ENCODE results near the gene OSBPL3.
"Not testable (repeated sequence)": the region's sequence is repeated elsewhere in the genome, so short reads cannot be mapped to it uniquely, and the experiment has no call there.

The OSBPL3 gene

GRCh38 chr7:24825931-24826661, 153.9 kb downstream of the OSBPL3 start:
- no peak for DNase-seq

DNA sequence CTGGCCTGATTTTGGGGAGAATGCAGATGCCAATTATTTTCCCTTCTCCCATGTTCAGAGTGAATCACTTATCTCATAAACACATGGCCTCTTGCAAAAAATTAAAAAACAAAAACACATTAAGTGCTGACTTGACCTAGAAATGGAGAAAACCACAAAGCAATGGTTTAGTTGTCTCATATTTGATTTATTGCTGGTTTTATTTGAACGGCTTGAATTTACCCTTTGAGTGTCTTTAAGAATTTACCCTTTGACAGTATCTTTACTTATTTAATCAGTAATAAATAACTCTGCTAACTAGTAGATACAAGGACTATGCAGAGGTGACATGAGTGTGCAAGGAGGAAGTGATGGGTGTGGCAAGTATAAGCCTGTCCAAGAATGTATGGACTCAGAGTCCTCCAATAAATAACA, 154.6 kb downstream of the OSBPL3 start:
- no peak for DNase-seq

- no peak for DNase-seq
These were observed 155.1 kb downstream of the OSBPL3 start for GRCh38 chr7:24824896-24825295.

GRCh38 chr7:24824400-24824799, 155.6 kb downstream of the OSBPL3 start:
- no peak for DNase-seq

GRCh38 chr7:24821754-24822054, 158.3 kb downstream of the OSBPL3 start:
- DNase-seq, result no peak

GRCh38 chr7:24821045-24821753, 158.8 kb downstream of the OSBPL3 start:
- peak; percentile 86 for DNase-seq

- no peak for DNase-seq
These were observed 159.3 kb downstream of the OSBPL3 start for GRCh38 chr7:24820730-24821044.

DNA sequence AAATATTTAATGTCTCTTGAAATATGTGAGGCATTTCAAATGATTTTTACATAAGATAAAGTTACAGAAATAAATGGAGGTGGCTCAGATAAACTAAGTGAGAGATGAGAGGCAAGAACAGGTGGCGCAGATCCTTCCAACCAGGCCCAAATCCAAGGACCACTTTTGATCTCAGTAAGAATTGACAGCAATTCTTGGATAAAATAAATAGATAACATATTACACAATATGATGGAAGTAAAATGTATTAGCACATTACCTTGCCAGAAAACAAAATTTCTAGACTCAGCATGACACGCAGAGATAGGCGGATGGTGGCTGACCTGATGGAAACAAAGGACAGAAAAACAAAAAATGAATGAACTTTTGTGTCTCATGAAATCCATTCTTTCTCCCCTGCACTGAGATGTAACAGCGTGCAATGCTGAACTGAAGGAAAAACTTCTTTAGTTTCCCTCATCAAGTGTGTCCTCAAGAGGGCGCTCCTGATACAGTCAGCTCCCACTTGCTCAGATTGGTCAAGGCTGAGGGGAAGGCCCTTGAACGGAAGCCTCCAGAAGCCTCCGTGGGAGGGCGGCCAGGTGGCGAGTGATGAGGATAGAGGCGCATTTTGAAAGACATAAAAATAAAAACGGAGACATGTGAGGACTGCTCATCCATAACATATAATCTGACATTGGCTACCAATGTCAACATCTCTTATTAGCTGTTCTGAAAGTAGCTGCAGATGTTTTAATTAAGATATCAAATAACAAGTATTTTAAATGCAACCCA, 159.9 kb downstream of the OSBPL3 start:
- peak; percentile 77 for DNase-seq

DNA sequence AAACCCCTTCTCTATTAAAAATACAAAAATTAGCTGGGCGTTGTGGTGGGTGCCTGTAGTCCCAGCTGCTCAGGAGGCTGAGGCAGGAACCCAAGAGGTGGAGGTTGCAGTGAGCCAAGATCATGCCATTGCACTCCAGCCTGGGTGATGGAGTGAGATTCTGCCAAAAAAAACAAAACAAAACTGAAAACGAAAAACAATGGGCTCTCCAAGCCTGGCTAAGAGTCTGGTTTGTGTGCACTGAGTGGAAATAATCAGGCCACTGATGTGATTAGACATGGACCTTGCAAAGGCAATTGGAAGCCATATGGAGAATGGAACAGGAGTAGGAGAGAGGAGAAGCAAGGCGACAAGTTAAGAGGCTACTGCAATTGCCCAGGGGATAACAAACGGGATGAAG, 162.6 kb downstream of the OSBPL3 start:
- DNase-seq, result no peak

- DNase-seq, result no peak
These were observed 163.1 kb downstream of the OSBPL3 start for GRCh38 chr7:24816868-24817267.

DNA sequence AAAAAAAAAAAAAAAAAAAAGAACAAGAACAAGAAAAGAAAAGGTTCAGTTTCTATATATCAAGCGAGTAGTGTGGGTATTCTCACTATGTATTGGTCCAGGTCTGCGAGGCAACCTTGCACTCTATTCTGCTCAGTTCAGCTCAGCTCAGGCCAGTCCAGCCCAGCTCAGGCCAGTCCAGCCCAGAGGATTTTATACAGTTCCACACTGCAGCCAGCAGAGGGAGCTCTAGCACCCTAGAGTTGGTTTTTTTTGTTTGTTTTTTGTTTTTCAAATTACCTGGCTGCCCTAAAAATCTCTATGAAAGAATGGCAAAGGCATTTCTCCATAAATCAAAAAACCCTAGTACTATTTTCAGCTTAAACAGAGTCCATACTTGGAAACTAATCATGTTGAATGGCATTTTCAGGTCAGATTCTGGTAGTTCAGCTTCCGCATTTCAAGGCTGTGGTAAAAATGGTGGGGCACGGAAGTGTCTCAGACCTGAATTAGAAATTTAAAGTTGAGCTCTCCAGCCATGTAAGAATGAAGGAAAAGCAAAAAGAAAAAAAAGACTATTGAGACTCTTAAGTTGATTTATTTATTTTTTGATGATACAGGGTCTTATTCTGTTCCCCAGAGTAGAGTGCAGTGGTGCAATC, 167.6 kb downstream of the OSBPL3 start:
- no peak for DNase-seq

DNA sequence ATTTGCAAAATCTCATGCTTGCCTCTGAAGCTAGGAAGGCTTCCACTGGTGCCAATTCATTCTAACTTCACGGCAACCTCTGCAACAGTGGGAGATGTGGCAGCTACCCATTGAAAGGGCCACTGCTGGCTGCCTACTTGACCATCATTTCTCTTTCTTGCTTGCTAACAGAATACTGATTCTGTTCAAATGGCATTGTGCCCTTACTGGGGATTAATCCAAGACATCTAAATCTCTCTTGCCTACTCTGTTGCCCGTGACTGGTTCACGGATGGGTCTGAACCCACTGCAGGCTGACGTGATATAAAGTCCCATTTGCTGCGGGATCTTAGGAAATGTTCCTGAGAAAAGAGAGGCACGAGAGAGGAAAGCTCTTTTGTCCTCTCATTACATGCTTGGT, 171.5 kb downstream of the OSBPL3 start:
- DNase-seq, result no peak

DNA sequence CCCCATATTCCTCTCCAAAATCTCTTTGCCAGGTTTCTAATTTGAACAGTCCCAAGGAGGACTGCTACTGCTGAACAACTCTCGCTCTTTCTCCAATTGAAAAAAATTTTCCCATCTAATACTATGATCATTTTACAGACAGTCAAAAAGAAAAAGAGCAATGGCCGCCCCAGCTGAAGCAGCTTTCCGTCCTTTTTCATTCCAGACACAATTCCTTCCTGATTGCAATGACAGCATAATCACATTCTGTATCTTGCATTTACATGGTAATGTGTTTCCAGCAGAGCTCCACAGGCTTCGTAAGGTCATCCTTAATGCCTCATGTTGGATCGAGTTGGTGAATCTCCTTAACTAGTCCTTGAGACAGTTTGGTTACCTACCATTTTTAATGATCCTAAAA, 177.7 kb downstream of the OSBPL3 start:
- DNase-seq, result no peak

DNA sequence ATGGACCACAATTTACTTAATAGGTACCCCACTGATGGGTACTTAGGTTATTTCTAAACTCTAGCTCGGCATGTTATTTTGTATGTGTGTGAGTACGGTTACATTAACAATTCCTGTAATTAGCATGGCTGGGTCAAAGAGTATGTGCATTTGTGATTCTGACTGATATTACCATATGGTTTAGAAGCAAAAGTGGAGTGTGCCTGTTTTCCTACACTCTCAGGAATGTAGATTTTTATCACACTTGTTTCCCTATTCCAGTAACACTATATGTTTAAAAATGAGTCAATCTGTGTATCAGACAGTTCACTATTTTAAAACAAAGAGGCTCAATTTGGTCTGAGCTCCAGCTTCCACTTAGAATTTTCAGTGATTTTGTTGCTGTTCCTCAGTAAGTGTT, 178.1 kb downstream of the OSBPL3 start:
- DNase-seq, result no peak

DNA sequence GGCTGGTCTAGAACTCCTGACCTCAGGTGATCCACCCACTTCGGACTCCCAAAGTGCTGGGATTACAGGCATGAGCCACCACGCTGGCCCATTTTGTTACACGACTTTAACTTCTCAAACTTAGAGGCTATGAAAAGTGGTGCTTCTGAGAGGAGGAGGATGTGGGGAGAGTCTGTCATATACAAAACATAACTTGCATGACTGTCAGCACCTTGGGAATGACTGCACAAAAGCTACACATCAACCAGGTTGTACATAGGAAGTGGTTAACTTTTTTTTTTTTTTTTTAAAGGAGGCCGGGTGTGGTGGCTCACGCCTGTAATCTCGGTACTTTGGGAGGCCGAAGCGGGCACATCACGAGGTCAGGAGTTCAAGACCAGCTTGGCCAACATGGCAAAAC, 179.3 kb downstream of the OSBPL3 start:
- DNase-seq, result no peak

DNA sequence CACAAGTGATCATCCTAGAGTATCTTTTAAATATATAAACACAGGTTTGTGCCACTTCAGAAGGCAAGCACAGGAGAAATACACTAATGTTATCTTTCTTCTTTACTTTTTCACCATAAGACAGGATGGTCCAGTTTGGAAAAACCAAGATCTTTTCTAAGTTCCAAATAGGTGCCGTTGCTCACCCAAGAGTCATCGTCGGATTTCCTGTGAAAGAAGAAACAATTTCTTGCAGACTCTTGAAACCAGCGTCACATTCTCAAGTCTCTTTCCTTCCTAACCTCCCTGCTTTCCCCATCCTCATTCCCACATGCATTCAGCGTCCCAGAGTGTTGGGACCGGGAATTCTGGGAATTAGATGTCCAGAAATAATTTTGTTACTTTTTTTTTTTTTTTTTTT, 179.9 kb downstream of the OSBPL3 start:
- DNase-seq, result no peak

DNA sequence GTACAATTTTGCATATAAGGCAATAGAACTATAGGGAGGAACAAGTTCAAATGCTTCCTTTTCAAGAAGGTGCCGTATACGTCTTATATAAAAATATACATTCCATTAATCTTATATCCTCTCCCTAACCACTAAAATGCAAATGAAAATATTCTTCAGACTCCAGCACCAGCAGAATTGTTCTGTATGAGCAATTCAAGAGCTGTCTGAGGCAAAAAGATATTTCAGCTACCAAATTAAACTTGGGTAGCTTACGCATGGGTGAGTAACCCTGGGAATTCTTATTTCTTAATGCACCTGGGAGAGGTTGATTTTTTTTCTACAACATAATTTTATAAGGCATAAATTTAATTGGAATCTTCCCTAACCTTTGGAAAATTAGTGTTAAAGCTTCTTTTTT, 180.5 kb downstream of the OSBPL3 start:
- DNase-seq, result no peak

GRCh38 chr7:24798261-24798660, 181.7 kb downstream of the OSBPL3 start:
- no peak for DNase-seq

GRCh38 chr7:24797270-24797669, 182.7 kb downstream of the OSBPL3 start:
- no peak for DNase-seq

GRCh38 chr7:24795407-24795767, 184.6 kb downstream of the OSBPL3 start:
- DNase-seq, result no peak

DNA sequence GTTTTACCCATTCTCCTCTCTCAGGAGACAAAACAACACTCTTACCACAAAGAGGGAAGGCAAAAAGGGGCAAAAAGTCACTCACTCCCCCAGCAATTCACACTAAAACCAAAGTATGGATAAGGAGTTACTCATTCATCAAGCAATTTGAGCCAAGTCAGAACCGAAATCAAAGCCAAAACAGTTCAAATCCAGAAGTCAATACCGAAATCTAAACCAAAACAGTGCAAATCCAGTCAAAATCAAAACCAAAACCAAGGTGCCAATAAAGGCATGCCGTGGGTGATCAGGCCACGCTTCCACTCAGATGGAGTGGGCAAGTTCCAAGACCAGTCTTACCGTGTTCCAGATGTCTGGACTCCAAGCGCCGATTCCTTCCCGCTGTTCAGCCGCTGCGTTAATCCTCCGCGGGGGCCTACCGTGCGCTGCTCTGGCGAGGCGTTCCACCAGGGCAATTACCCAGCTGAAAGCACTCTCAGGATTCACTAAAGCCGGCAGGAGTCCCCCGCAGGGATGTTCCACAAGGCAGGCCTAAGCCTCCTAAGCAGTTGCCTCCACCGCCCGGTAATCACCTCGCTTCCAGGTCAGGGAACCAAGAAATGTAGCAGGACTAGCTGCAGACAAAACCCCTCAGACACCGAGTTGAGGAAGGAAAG, 185.1 kb downstream of the OSBPL3 start:
- DNase-seq, result not testable (repeated sequence)

DNA sequence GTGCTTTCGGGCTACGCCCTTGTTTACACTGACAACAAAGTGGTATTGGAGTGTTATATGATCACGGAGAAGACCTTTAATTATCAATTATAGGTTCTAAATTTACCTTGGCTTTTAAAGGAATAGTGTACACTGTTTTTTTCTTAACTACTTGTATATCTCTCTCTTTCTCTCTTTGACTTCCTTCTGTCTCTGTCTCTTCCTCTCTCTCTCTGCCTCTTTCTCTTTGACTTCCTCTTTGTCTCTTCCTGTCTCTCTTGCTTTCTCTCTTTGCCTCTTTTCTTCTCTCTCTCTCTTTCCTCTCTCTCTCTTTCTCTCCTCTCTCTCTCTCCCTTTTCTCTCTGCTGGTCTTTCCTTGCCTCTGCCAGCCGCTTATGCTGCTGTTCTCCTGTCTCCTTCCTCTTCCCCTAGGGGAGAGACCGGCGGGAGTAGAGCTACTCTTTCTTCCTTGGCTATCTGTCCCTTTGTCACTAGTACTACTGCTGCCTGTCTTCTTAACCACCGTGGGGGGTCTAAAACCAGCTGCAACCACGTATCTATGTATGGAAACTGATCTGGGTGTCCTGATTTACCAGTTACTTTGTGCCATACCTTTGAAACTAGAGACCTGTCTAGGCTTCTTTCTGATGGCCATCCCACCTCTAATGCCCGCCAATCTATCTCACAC, 185.9 kb downstream of the OSBPL3 start:
- DNase-seq, result no peak
